HG03439 (cell line): ENCODE results near the gene SCO2.
"Not testable (repeated sequence)": the region's sequence is repeated elsewhere in the genome, so short reads cannot be mapped to it uniquely, and the experiment has no call there.

ENCODE experiments used
- ATAC-seq: cut with Tn5 transposase; IDR thresholded peaks from one replicate; pipeline ENCODE4 v1.9.1; 2021; ENCODE audit warnings: mild to moderate bottlenecking, moderate library complexity; ENCODE audit not compliant: unreplicated experiment

The SCO2 gene

GRCh38 chr22:50551160-50551752 is 25.9 kb upstream of the SCO2 start:
- no peak for ATAC-seq

- no peak for ATAC-seq
These were observed 25.0 kb upstream of the SCO2 start for GRCh38 chr22:50550395-50550794.

- no peak for ATAC-seq
These were observed 23.8 kb upstream of the SCO2 start for GRCh38 chr22:50548921-50549790.

- ATAC-seq, result no peak
These were observed 22.9 kb upstream of the SCO2 start for GRCh38 chr22:50548040-50548920.

- no peak for ATAC-seq
These were observed 22.0 kb upstream of the SCO2 start for GRCh38 chr22:50547263-50547985.

- no peak for ATAC-seq
These were observed 21.2 kb upstream of the SCO2 start for GRCh38 chr22:50546326-50547262.

GRCh38 chr22:50545522-50546325 is 20.3 kb upstream of the SCO2 start, which contains the start of gene KLHDC7B:
TSS of gene KLHDC7B (plus strand) at chr22:50545899. CDS start at chr22:50546244, 345 bp downstream.
- no peak for ATAC-seq

- no peak for ATAC-seq
These were observed 19.4 kb upstream of the SCO2 start for GRCh38 chr22:50544746-50545253.

GRCh38 chr22:50544078-50544745 is 18.8 kb upstream of the SCO2 start:
- no peak for ATAC-seq

GRCh38 chr22:50542416-50542927 is 17.1 kb upstream of the SCO2 start:
- no peak for ATAC-seq

- not testable (repeated sequence) for ATAC-seq
These were observed 16.2 kb upstream of the SCO2 start for GRCh38 chr22:50541667-50542026.

- ATAC-seq, result no peak
These were observed 15.0 kb upstream of the SCO2 start for GRCh38 chr22:50540381-50540780.

GRCh38 chr22:50537765-50538164 is 12.4 kb upstream of the SCO2 start:
- ATAC-seq, result no peak

GRCh38 chr22:50536226-50536625 is 10.8 kb upstream of the SCO2 start:
- ATAC-seq, result no peak

GRCh38 chr22:50535113-50535512 is 9.7 kb upstream of the SCO2 start:
- ATAC-seq, result no peak

GRCh38 chr22:50533856-50534711 is 8.7 kb upstream of the SCO2 start:
- ATAC-seq, result not testable (repeated sequence)
